CD8-positive, alpha-beta memory T cell (primary cell): ENCODE measurements around the gene SHB. TPM values are rescaled to one million over a fixed set of nuclear protein-coding genes. Genes with fewer than 3 reads are reported as not detected.

Experiments
- CTCF ChIA-PET: fragments of 350-600 bp; sonication (Branson Sonifier 250); formaldehyde crosslinking; loops from one replicate; lab custom pipeline; 2021; ENCODE audit warnings: antibody characterized with exemption; lab: Charles Lee
- POLR2A ChIA-PET: fragments of 350-600 bp; sonication (Branson Sonifier 250); formaldehyde crosslinking; loops from one replicate; lab custom pipeline; 2021; ENCODE audit warnings: antibody characterized with exemption; lab: Charles Lee
- DNase-seq, 5 donors: peaks; one replicate each; pipeline versions ENCODE4 v3.0.0 to v3.0.0-alpha.2; 2020 to 2022; ENCODE audit warnings: mixed read lengths in 1 of 5
- H3K27ac ChIP-seq: one replicate; pipeline ENCODE4 v1.7.0; 2013; ENCODE audit warnings: low read depth, mild to moderate bottlenecking, low read length, moderate library complexity
- H3K27me3 ChIP-seq: 2 replicates; pipeline ENCODE4 v1.7.0; 2013; ENCODE audit warnings: low read length, mild to moderate bottlenecking; ENCODE audit not compliant: insufficient read depth, poor library complexity, severe bottlenecking
- H3K36me3 ChIP-seq: 2 replicates; pipeline ENCODE4 v1.7.0; 2013; ENCODE audit warnings: mild to moderate bottlenecking, low read length, moderate library complexity; ENCODE audit not compliant: insufficient read depth
- H3K4me1 ChIP-seq: 2 replicates; pipeline ENCODE4 v1.7.0; 2013; ENCODE audit warnings: mild to moderate bottlenecking, low read length, moderate library complexity; ENCODE audit not compliant: insufficient read depth
- H3K4me3 ChIP-seq: 2 replicates; pipeline ENCODE4 v1.7.0; 2013; ENCODE audit warnings: mild to moderate bottlenecking, low read length
- H3K9me3 ChIP-seq: 2 replicates; pipeline ENCODE4 v1.7.0; 2013; ENCODE audit warnings: mild to moderate bottlenecking, low read length
- H3K27ac Mint-ChIP-seq, 8 donors: one replicate each; pipeline ENCODE4 v1.8.0; 2020 to 2021; ENCODE audit warnings: mixed read lengths in 8 of 8, mild to moderate bottlenecking in 6 of 8, inconsistent platforms in 3 of 8, moderate library complexity in 3 of 8
- H3K27me3 Mint-ChIP-seq, 2 donors: one replicate each; pipeline ENCODE4 v1.8.0; 2020 to 2021; ENCODE audit warnings: mixed read lengths in 2 of 2, mild to moderate bottlenecking in 1 of 2, moderate library complexity in 1 of 2
- H3K36me3 Mint-ChIP-seq, 3 donors: one replicate each; pipeline ENCODE4 v1.8.0; 2020 to 2021; ENCODE audit warnings: mixed read lengths in 3 of 3, inconsistent platforms in 1 of 3, mild to moderate bottlenecking in 1 of 3
- H3K4me1 Mint-ChIP-seq, 3 donors: one replicate each; pipeline ENCODE4 v1.8.0; 2020 to 2021; ENCODE audit warnings: mixed read lengths in 3 of 3, inconsistent platforms in 1 of 3, mild to moderate bottlenecking in 1 of 3
- H3K4me3 Mint-ChIP-seq, 7 donors: one replicate each; pipeline ENCODE4 v1.8.0; 2020 to 2021; ENCODE audit warnings: mixed read lengths in 7 of 7, mild to moderate bottlenecking in 6 of 7, moderate library complexity in 4 of 7, inconsistent platforms in 2 of 7
- H3K9me3 Mint-ChIP-seq, 5 donors: one replicate each; pipeline ENCODE4 v1.8.0; 2020 to 2022; ENCODE audit warnings: mixed read lengths in 5 of 5, mild to moderate bottlenecking in 3 of 5, moderate library complexity in 2 of 5, inconsistent platforms in 1 of 5
- polyA plus RNA-seq: library from polyadenylated mRNA; unstranded; fragments of 300-500 nt; fragmentation: Illumina TruSeq; gene quantifications from one replicate; pipeline ENCODE4 v1.2.3, GENCODE V29; 2021
- total RNA-seq, 2 experiments: library from RNA; stranded (reverse); gene quantifications; one replicate each; pipeline ENCODE4 v1.2.3, GENCODE V29; 2021

The SHB gene
- total and polyA plus RNA-seq, 3 experiments from 2014 or later, result 0.64 to 1.8 (median 1.8) TPM

DNA sequence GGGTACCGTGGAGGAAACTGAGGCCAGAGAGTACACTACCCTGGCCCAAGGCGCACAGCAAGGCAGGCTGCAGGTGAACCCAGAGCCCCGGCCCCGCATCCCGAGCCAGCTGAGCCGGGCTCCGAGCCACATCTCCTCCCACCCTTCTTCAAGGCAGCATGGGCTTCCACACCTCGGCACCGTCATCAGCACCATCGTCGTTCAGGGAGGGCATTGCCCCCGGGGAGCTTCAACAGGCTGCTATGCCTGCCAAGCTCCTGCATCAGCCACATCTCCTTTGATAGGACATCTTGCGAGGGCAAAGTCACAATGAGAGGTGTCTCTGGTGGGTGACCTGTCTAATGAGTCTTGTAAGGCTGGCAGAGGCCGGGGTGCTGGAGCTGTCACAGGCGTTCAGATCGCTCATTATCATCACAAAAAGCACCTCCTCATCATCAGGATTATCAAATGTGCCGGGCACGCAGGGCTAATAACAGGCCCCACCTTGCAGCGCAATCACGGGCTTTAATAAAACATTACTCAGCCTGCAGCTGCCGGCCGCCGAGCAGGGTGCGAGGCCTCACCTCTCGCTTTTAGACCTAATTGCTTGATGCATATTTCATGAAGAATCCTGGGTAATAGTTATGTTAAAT lies 145.1 kb downstream of the SHB start:
- Histone ChIP-seq H3K27ac (no peak overlapping the region), H3K9me3 (no peaks in the 10 kb centered on the region), H3K36me3 (no peaks in the 10 kb centered on the region), H3K27me3 (no peaks in the 10 kb centered on the region), H3K4me3 (no peak overlapping the region), H3K4me1 (no peaks in the 10 kb centered on the region)
- H3K4me3 Mint-ChIP-seq, result no peak overlapping the region
- CTCF ChIA-PET, result interaction anchor here (1.8 kb wide), 1 partner anchor 9 kb away, joined by 9 read pairs; no protein-coding TSS in a partner anchor
- peaks cover 0 to 2% (median 0%) of the 10 kb centered on the region in 3 donors for H3K4me1 Mint-ChIP-seq
- no peaks in the 10 kb centered on the region for H3K9me3 Mint-ChIP-seq
- no peak overlapping the region for H3K27ac Mint-ChIP-seq
- peaks cover 4 to 5% of the 10 kb centered on the region in 2 donors for H3K27me3 Mint-ChIP-seq
- POLR2A ChIA-PET, result no interaction called here
- no peaks in the 10 kb centered on the region for H3K36me3 Mint-ChIP-seq
- DNase-seq, result peak in 1 of 5 donors; percentile 32

- Histone ChIP-seq H3K4me3 (no peak overlapping the region), H3K36me3 (no peaks in the 10 kb centered on the region), H3K27me3 (no peaks in the 10 kb centered on the region), H3K4me1 (no peaks in the 10 kb centered on the region), H3K9me3 (no peaks in the 10 kb centered on the region), H3K27ac (no peak overlapping the region)
- H3K4me3 Mint-ChIP-seq, result no peak overlapping the region
- H3K36me3 Mint-ChIP-seq, result no peaks in the 10 kb centered on the region
- peak in 1 of 5 donors; percentile 38 for DNase-seq
- no peak overlapping the region for H3K27ac Mint-ChIP-seq
- H3K4me1 Mint-ChIP-seq, result peaks cover 0 to 2% (median 0%) of the 10 kb centered on the region in 3 donors
- peaks cover 4 to 5% of the 10 kb centered on the region in 2 donors for H3K27me3 Mint-ChIP-seq
- CTCF ChIA-PET, result interaction anchor here (1.8 kb wide), 1 partner anchor 9 kb away, joined by 9 read pairs; no protein-coding TSS in a partner anchor
- POLR2A ChIA-PET, result no interaction called here
- H3K9me3 Mint-ChIP-seq, result no peaks in the 10 kb centered on the region
These were observed 145.8 kb downstream of the SHB start for GRCh38 chr9:37923118-37923795.

DNA sequence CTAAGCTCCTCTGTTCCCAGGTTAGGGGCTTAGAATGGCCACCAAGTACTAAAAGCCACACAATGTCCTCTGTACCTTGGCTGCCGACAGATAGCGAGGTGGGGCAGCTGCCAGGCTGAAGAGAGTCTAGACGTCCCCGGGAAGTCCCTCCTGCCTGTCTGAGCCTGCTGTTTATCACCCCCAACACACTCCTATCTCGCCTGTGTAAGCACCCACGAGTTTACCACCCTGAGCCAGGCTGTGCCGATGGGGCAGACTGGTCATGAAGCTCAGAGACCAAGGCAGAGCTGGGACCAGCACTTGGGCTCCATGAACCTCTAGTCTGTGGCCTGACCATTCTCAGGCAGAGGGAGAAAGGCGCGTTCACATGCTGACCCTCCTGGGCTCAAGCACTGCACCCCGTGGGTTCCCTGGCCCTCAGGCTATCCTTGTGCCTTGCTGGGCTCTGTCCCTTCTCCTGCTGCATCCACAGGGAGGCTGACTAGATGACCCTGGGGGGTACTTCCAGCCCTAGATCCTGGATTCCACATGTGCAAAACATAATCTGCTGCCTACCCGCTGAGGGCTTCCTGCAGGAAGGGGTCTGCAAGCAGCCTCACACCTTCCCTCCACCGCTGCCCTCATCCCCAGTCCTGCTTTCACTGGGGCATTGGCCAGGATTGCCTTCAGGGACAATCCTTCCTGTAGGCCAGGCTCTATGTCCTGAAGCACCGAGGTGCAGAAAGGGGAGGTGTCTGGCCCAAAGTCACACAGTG lies 146.5 kb downstream of the SHB start:
- ChIA-PET CTCF (interaction anchor here (1.0 kb wide), 1 partner anchor 9 kb away, joined by 3 read pairs; no protein-coding TSS in a partner anchor), POLR2A (no interaction called here)
- peak overlapping the region in 1 of 8 donors; percentile 70 for H3K27ac Mint-ChIP-seq
- H3K4me3 Mint-ChIP-seq, result no peak overlapping the region
- no peaks in the 10 kb centered on the region for H3K9me3 Mint-ChIP-seq
- no peak overlapping the region for H3K4me3 ChIP-seq
- no peaks in the 10 kb centered on the region for H3K36me3 Mint-ChIP-seq
- no peaks in the 10 kb centered on the region for H3K36me3 ChIP-seq
- peaks cover 0 to 2% (median 0%) of the 10 kb centered on the region in 3 donors for H3K4me1 Mint-ChIP-seq
- H3K9me3 ChIP-seq, result no peaks in the 10 kb centered on the region
- no peak overlapping the region for H3K27ac ChIP-seq
- peaks cover 4 to 5% of the 10 kb centered on the region in 2 donors for H3K27me3 Mint-ChIP-seq
- peak in 1 of 5 donors; percentile 26 for DNase-seq
- H3K4me1 ChIP-seq, result no peaks in the 10 kb centered on the region
- no peaks in the 10 kb centered on the region for H3K27me3 ChIP-seq

DNA sequence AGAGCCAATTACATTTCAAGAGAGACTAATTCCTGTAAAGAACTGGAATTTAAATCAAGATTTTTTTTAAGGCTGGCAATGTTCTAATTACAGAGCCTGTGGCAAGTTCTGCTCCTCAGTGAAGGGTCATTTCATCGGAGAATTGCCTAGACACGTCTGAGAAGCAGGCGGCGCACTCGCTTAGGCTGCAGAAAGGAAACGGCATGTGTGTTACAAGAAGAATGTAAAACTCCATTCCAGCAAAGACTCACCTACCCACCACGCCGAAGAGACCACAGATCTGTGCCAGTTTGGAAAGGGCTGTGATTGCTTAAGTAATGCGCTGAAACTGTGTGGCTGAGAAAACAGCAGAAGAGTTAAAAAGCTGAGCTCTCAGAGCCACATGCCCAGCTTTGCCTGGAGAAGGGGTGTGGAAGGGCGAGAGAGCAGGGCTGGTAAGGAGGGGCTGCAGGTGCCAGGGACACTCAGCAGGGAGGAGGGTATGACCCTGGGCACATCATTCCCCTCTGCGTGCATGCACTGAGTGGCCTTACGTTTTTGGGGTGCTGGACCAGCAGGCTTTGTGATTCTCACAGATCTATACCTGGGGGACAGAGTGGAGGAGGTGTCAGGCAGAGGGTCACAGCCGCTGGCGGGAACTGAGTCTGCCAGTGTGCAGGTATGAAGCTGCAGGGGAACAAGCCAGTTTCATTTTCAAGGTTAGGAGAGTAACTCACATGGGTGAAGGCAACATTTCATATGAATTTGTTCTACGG lies 147.3 kb downstream of the SHB start:
- Mint-ChIP-seq H3K36me3 (no peaks in the 10 kb centered on the region), H3K27ac (peak overlapping the region in 1 of 8 donors; percentile 23), H3K27me3 (peaks cover 4 to 5% of the 10 kb centered on the region in 2 donors), H3K9me3 (no peaks in the 10 kb centered on the region), H3K4me3 (no peak overlapping the region), H3K4me1 (peaks cover 0 to 2% (median 0%) of the 10 kb centered on the region in 3 donors)
- no peak overlapping the region for H3K4me3 ChIP-seq
- H3K36me3 ChIP-seq, result no peaks in the 10 kb centered on the region
- H3K27ac ChIP-seq, result no peak overlapping the region
- no peaks in the 10 kb centered on the region for H3K4me1 ChIP-seq
- H3K9me3 ChIP-seq, result no peaks in the 10 kb centered on the region
- CTCF ChIA-PET, result interaction anchor here (1.0 kb wide), 1 partner anchor 8 kb away, joined by 3 read pairs; no protein-coding TSS in a partner anchor
- no peak for DNase-seq
- no peaks in the 10 kb centered on the region for H3K27me3 ChIP-seq
- POLR2A ChIA-PET, result no interaction called here

DNA sequence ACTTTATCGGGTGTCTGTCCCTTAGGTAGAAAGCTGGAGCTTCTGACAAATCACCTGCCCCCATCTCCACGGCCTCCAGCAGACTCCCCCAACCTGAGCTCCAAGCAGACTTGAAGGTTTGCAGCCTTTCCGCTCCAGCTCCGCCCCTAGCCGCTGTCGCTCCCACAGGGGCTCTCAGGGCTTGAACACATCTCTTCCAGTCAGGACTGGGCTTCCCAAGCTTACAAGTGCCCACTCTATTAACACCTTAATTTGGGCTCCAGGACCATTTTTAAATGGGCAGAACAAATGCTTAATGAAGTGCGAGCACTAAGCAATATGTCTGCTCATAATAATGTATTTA lies 147.9 kb downstream of the SHB start:
- Mint-ChIP-seq H3K4me1 (peaks cover 0 to 2% (median 0%) of the 10 kb centered on the region in 3 donors), H3K27ac (no peak overlapping the region), H3K9me3 (no peaks in the 10 kb centered on the region), H3K27me3 (peaks cover 4 to 5% of the 10 kb centered on the region in 2 donors), H3K36me3 (no peaks in the 10 kb centered on the region), H3K4me3 (no peak overlapping the region)
- no peak overlapping the region for H3K27ac ChIP-seq
- ChIA-PET POLR2A (no interaction called here), CTCF (no interaction called here)
- no peaks in the 10 kb centered on the region for H3K4me1 ChIP-seq
- peak in 1 of 5 donors; percentile 14 for DNase-seq
- H3K36me3 ChIP-seq, result no peaks in the 10 kb centered on the region
- no peak overlapping the region for H3K4me3 ChIP-seq
- no peaks in the 10 kb centered on the region for H3K9me3 ChIP-seq
- no peaks in the 10 kb centered on the region for H3K27me3 ChIP-seq

DNA sequence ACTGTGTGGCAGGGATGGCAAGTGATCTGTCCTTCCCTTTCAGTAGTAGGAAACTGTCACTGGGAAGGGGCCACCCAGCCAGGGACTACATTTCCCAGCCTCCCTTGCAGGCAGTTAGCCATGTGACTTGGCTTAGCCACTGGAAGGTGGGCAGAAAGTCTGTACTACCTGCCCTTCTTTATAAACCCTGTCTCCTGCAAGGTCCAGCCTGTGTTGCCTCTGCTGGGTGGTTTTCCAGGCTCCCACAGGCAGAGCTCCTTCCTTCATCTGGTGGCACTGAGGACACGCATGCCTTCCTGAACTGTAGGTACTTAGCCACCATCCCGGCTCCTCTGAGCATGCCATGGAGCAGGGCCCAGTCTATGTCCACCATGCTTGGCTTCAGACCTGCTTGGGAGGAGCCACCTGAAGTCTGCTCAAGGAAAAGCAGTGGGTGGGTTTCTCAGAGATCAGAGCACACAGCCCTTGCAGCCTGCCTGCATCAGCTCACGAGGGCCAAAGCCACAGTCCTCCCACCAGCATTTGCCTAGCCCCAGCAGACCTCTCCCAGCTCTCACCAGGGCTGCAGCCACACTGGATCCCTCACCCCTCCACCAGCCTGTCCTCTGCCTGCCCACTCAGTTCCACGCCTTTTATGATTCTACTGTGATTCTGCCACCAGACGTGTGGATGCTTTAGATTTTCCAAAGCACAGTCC lies 148.4 kb downstream of the SHB start:
- POLR2A ChIA-PET, result no interaction called here

DNA sequence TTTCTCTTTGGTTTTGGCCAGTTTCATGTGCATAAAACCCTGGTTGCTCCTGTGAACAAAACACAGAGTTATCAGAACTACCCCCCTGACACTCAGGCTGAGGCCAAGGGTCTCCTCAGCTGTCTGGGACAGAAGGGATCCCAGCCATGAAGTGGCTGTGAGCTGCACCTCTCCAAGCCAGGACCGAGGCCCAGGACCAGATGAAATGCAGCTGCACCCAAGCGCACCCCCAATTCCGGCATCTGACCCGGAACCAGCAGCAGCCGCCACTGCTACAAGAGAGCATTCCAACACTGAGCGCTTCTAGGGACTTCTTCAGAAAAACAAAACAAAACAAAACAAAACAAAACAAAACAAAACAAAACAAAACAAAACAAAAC lies 149.1 kb downstream of the SHB start:
- Histone ChIP-seq H3K36me3 (no peaks in the 10 kb centered on the region), H3K4me3 (no peak overlapping the region), H3K9me3 (no peaks in the 10 kb centered on the region), H3K27me3 (no peaks in the 10 kb centered on the region), H3K27ac (no peak overlapping the region), H3K4me1 (no peaks in the 10 kb centered on the region)
- ChIA-PET CTCF (no interaction called here), POLR2A (no interaction called here)
- peaks cover 0 to 7% of the 10 kb centered on the region in 2 donors for H3K27me3 Mint-ChIP-seq
- peaks cover 0 to 2% (median 0%) of the 10 kb centered on the region in 3 donors for H3K4me1 Mint-ChIP-seq
- no peak overlapping the region for H3K27ac Mint-ChIP-seq
- no peak overlapping the region for H3K4me3 Mint-ChIP-seq
- H3K9me3 Mint-ChIP-seq, result no peaks in the 10 kb centered on the region
- DNase-seq, result peak in 1 of 5 donors; percentile 8
- H3K36me3 Mint-ChIP-seq, result no peaks in the 10 kb centered on the region

More for the DNA sequence above, 148.4 kb downstream of the SHB start:
- H3K4me1 ChIP-seq, result no peaks in the 10 kb centered on the region
- peak in 1 of 5 donors; percentile 35 for DNase-seq
- H3K36me3 ChIP-seq, result no peaks in the 10 kb centered on the region
- Mint-ChIP-seq H3K9me3 (no peaks in the 10 kb centered on the region), H3K36me3 (no peaks in the 10 kb centered on the region), H3K4me3 (no peak overlapping the region), H3K27me3 (peaks cover 3 to 7% of the 10 kb centered on the region in 2 donors), H3K27ac (no peak overlapping the region), H3K4me1 (peaks cover 0 to 2% (median 0%) of the 10 kb centered on the region in 3 donors)
- no peak overlapping the region for H3K27ac ChIP-seq
- no peaks in the 10 kb centered on the region for H3K9me3 ChIP-seq
- H3K27me3 ChIP-seq, result no peaks in the 10 kb centered on the region
- H3K4me3 ChIP-seq, result no peak overlapping the region
- CTCF ChIA-PET, result no interaction called here
